GM21526 (cell line): Measurements from ENCODE around the gene ZDHHC21.
A peak's percentile ranks its signal among the peaks of the same experiment; 100 is the strongest.

ENCODE experiments used
- ATAC-seq: cut with Tn5 transposase; IDR thresholded peaks from one replicate; pipeline ENCODE4 v1.9.1; 2021; ENCODE audit warnings: moderate library complexity; ENCODE audit not compliant: unreplicated experiment, low FRiP score

The ZDHHC21 gene

DNA sequence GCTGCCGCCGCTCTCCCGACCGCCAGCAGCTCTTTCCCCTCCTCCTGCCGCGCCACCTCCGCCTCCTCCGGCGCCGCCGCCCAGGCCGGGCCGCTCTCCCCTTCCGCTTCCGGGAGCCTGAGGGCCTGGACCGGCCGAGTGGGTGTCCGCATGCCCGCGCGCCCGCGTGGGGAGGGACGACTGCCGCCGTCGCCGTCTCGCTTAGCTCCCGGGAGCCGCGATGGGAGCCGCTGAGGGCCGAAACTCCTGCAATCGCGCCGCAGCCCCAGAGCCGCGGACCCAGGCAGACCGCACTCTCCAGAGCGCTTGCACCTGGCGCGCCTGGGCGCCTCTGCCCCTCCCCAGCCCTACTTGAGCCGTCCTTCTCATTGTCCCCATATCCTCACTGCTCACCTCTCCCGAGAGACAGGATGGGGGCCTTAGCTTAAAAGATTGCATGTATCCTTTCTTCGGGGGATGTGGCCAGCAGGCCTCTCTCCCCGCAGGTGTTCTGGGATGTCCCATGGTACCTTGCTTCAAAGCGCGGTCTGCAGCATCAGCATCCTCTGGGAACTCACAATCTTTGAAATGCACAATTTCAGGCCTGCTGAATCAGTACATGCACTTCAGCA lies at the start of gene ZDHHC21:
ZDHHC21 (minus strand) TSS at position 182 of the 611 bp plus-strand sequence. CDS start 19,092 bp downstream, outside the sequence.
- peak; percentile 74 for ATAC-seq

GRCh38 chr9:14741369-14741768 lies 48.1 kb upstream of the ZDHHC21 start:
- no peak for ATAC-seq

GRCh38 chr9:14733133-14733532 lies 39.9 kb upstream of the ZDHHC21 start:
- ATAC-seq, result no peak

DNA sequence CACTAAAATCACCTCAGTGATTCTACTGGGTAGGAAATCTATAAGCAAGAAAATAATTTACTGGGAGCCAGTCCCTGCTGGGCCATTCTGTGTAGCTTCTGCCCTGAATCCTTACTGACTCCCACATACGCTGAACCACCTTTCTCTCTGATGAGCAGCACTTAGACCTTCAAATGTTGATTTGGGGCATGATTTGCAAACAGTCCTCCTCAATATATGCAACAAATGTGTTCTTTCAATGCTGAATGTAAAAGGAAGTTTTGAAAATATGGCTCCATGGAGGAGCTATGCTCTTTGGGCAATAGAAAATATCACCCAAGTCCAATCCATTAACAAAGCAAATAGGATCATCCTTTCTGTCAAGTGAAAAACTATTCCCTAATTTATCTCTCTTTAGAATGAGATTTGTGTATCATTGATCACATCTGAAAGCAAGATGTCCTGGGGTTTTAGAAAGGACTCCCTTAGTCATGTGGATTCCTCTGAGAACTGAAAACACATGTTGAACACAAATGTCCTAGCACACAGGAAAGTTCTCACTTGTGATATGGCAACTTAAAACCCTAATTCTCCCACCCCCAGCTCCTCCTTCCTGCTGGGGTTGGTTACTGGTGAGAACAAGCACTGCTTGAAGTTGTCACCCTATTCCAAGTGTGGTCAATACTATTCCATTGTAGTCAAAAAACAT lies 38.2 kb upstream of the ZDHHC21 start:
- no peak for ATAC-seq

DNA sequence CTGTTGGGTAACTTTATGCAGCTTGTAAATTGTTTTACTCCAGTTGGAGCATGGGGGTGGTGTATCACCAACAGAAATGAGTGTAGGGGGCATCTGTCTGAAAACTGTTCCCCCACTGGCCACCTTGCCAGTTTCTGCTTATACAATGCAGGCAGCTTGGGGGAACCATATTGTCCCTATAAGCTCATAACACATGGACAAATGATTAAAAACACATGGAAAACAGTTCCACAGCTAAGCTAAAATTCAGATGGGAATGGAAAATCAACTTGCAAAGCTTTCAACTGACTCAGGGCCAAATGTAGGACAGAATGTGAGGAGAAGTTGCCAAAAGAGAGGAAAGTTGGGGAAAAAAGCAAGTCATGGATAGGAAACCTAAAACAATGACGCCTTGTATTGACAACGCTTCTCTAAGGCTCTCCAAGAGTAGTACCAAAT lies 37.2 kb upstream of the ZDHHC21 start:
- ATAC-seq, result no peak

DNA sequence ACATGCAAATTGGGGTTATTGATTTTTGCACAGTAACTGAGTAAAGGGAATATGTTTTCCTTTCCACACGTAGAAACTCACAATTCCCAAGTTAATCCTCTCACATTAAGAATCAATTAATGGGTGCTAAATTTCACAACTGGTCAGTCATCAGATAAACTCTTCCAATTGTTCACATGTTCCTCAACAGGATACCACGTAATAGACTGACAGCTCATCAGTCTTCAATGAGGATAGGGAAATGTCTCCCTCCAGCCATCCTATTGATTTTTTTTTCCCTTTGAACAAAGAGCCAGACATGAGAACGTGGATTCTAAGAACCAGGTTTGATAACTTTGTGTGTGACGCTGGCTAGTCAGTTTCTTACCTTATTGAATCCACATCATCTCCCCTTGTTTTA lies 30.1 kb upstream of the ZDHHC21 start:
- no peak for ATAC-seq

GRCh38 chr9:14722391-14723035 lies 29.3 kb upstream of the ZDHHC21 start, which contains the start of gene CER1:
CER1 (minus strand) TSS chr9:14722733; CDS start chr9:14722672, 61 bp downstream.
- no peak for ATAC-seq

GRCh38 chr9:14719231-14719923 lies 26.1 kb upstream of the ZDHHC21 start:
- no peak for ATAC-seq

GRCh38 chr9:14715102-14715501 lies 21.9 kb upstream of the ZDHHC21 start:
- ATAC-seq, result no peak

GRCh38 chr9:14713187-14713767 lies 20.0 kb upstream of the ZDHHC21 start:
- no peak for ATAC-seq

GRCh38 chr9:14710804-14711203 lies 17.6 kb upstream of the ZDHHC21 start:
- no peak for ATAC-seq

DNA sequence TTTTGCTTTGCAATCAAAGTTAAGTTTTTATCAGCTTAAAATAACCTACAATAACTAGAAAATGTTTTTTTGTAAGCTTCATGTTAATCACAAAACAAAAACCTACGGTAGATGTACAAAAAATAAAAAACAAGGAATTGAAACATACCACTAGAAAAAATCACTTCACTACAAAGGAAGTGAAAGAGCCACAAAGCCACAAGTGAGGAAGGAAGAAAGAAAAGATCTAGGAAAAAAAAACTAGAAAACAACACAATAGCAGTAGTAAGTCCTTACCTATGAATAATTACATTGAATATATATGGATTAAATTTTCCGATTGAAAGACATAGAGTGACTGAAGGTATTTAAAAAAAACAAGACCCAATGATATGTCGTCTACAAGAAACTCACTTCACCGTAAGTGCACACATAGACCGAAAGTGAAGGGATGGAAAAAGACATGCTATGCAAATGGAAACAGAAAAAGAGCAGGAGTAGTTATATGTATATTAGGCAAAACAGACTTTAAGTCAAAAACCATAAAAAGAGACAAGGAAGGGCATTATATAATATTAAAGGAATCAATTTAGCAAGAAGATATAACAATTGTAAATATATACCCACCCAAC lies 13.4 kb upstream of the ZDHHC21 start:
- ATAC-seq, result peak; percentile 82

DNA sequence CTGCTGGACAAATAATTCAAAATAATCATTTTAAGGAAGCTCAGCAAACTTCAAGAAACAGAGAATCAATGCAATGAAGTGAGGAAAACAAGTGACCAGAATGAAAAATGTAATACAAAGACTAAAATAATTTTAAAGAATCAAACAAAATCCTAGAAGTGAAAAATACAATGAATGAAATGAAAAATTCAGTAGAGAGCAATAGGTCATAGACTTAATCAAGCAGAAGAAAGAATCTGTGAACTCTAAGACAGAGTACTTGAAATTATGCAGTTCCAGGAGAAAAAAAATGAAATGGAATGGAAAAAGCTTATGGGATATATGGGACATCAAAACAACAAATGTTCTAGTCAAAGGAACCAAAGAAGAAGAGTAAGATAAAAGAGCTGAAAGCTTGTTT lies 11.8 kb upstream of the ZDHHC21 start:
- ATAC-seq, result no peak

GRCh38 chr9:14704281-14704680 lies 11.0 kb upstream of the ZDHHC21 start:
- no peak for ATAC-seq

- ATAC-seq, result no peak
Measured at GRCh38 chr9:14702200-14702720, 9.0 kb upstream of the ZDHHC21 start.

DNA sequence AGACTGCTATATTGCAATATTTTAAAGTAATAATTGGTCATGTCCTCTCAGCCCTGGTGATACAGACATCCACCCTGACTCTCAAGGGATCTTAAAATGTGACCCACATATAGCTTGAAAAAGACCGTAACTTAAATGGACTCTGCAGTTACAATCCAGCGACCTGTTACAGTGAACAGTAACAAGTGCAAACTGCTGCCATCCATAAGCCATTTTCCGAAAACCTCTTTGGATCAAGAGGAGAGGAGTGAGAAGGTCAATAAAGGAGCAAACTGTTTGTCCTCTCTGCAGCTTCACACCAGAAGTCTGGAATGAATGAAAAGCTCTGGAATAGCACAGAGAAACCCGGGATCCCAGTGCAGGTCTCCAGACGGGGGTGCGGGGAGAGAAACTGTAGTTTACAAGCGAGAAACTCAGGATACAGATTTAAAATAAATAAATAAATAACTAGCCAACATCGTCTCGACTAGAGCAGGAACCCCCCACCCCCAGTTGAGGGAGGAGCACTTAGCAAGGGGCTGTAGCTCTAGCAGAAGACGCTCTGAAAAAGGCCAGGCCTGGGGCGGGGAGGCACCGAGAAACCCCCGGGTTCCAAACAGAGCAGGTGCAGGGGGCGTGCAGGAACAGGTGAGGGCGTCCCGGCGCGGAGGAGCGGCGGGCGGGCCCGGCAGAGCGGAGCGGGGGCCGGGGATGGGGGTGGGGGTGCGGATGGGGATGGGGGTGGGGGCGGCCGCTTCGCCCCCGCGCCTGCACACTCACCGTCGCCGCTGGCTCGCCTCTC lies 572 bp downstream of the ZDHHC21 start:
- ATAC-seq, result peak; percentile 40

DNA sequence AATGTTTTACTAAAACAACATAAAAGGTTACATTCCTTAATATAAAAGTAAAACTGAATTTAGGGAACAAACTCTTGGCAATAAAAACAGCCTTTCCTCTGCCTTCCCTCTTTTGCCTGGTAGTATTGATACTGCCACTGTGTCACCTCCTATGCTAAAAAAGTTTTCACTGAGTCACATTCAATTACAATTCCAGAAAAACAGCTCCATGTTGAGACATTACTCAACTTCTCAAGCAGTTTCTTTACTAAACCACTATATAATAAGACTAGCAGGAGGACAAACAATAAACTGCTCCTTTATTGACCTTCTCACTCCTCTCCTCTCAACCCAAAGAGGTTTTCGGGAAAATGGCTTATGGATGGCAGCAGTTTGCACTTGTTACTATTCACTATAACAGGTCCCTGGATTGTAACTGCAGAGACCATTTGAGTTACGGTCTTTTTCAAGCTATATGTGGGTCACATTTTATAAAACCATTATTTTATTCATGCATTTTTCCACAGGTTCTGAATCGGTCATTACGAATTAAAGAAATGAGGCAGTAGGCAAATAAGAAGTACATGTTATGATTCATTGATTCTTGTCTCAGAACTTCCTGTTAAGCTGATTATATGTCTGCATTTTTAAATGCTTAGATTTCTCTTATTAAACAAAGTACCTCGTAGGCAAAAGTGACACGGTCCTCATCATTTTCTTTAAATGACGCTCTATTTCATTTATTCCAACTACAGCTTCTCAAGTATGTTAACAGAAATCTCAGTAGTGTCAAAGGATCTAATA lies 2.1 kb downstream of the ZDHHC21 start:
- ATAC-seq, result no peak

DNA sequence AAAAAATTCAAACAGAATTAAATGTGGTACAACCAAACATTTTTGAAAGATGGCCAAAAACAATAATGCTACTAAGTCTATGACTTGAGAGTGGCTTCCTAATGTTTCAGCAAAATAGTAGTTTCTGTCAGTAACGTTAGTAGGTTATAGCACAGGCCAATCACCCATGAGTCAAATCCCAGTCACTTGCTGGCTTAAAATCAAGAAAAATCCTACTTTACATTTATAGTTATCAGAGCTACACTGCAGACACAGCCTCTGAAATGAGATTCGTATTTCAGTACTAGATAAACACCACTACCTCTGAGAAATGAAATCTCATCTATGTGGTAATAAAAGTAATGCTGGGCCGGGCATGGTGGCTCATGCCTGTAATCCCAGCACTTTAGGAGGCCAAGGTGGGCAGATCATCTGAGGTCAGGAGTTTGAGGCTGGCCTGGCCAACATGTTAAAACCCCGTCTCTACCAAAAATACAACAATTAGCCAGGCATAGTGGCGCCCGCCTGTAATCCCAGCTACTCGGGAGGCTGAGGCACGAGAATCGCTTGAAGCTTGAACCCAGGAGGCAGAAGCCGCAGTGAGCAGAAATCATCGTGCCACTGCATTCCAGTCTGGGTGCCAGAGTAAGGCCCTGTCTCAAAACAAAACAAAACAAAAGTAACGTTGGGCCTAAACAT lies 6.1 kb downstream of the ZDHHC21 start:
- ATAC-seq, result no peak
